GM06990 (cell line): ENCODE data around the gene SULT1A1.
"Not testable (repeated sequence)": the region's sequence is repeated elsewhere in the genome, so short reads cannot be mapped to it uniquely, and the experiment has no call there.

Experiments used
- DNase-seq: peaks from one replicate; pipeline ENCODE4 v3.0.0-alpha.2; 2011; ENCODE audit not compliant: insufficient read length; ENCODE audit errors: extremely low read depth
- H3K27me3 ChIP-seq: replicated peaks from 2 replicates; pipeline ENCODE4 v1.6.0; 2011; ENCODE audit warnings: low read length; ENCODE audit not compliant: control insufficient read depth, insufficient read depth
- H3K36me3 ChIP-seq: 2 replicates; pipeline ENCODE4 v1.5.1; 2011; ENCODE audit warnings: low read length; ENCODE audit not compliant: control insufficient read depth, insufficient read depth
- H3K4me3 ChIP-seq: replicated peaks from 2 replicates; pipeline ENCODE4 v1.5.1; 2011; ENCODE audit warnings: low read depth, mild to moderate bottlenecking, control low read depth, low read length
- CTCF ChIP-seq: IDR thresholded peaks from 2 replicates; pipeline ENCODE4 v1.5.1; 2011; ENCODE audit warnings: low read length, control low read depth, mild to moderate bottlenecking, inconsistent platforms; ENCODE audit not compliant: insufficient read depth, poor library complexity, severe bottlenecking

SULT1A1 gene

GRCh38 chr16:28609631-28610594 is at the start of gene SULT1A1:
Gene SULT1A1 (minus strand): TSS chr16:28610044. CDS start chr16:28608855, 1,189 bp downstream.
- no peak within 1 kb of the TSS for H3K4me3 ChIP-seq
- no peak for TF ChIP-seq CTCF
- no peak for DNase-seq
- no peaks in the 10 kb centered on the region for H3K27me3 ChIP-seq
- H3K36me3 ChIP-seq, result no peaks in the 10 kb centered on the region

- not testable (repeated sequence) for H3K27me3 ChIP-seq, H3K36me3 ChIP-seq, DNase-seq, H3K4me3 ChIP-seq
Measured at GRCh38 chr16:28639959-28640358, 30.1 kb upstream of the SULT1A1 start.

GRCh38 chr16:28638359-28638758 is 28.5 kb upstream of the SULT1A1 start:
- not testable (repeated sequence) for H3K4me3 ChIP-seq, H3K36me3 ChIP-seq, H3K27me3 ChIP-seq, DNase-seq

GRCh38 chr16:28637765-28638164 is 27.9 kb upstream of the SULT1A1 start, which contains the start of gene NPIPB8:
Gene NPIPB8 (plus strand): TSS chr16:28638065. CDS start chr16:28638361, 296 bp downstream.
- H3K4me3 ChIP-seq, H3K27me3 ChIP-seq, H3K36me3 ChIP-seq, DNase-seq: not testable (repeated sequence)

GRCh38 chr16:28636093-28636823 is 26.4 kb upstream of the SULT1A1 start:
- H3K4me3 ChIP-seq, DNase-seq, H3K36me3 ChIP-seq, H3K27me3 ChIP-seq: not testable (repeated sequence)

GRCh38 chr16:28630905-28631304 is 21.1 kb upstream of the SULT1A1 start:
- not testable (repeated sequence) for H3K36me3 ChIP-seq, H3K27me3 ChIP-seq, H3K4me3 ChIP-seq, DNase-seq

- no peaks in the 10 kb centered on the region for H3K27me3 ChIP-seq
- H3K36me3 ChIP-seq, result no peaks in the 10 kb centered on the region
- TF ChIP-seq CTCF, result no peak
- H3K4me3 ChIP-seq, result peak overlapping the region; percentile 48
- DNase-seq, result peak; percentile 74
Measured at GRCh38 chr16:28623172-28623711, 13.4 kb upstream of the SULT1A1 start.

- DNase-seq, H3K27me3 ChIP-seq, H3K36me3 ChIP-seq: not testable (repeated sequence)
- peak overlapping the region; percentile 48; the same call in 1 of the 2 replicates for H3K4me3 ChIP-seq
Measured at GRCh38 chr16:28622532-28623171, 12.8 kb upstream of the SULT1A1 start.
